Activated T-helper 17 cell treated with anti-CD3 and anti-CD28 coated beads, Interleukin-2, amount 50 U/mL, for 72 hours (primary cell): ENCODE results near the gene NACA. TPM values are rescaled to one million over a fixed set of nuclear protein-coding genes. Genes with fewer than 3 reads are reported as not detected.
"Not testable (repeated sequence)": the region's sequence is repeated elsewhere in the genome, so short reads cannot be mapped to it uniquely, and the experiment has no call there.

Experiments used
- ATAC-seq: fragments of 150-1000 bp; cut with Tn5 transposase; replicated peaks from 2 replicates; pipeline ENCODE4 v1.10.0; 2021; ENCODE audit warnings: mild to moderate bottlenecking, moderate library complexity
- H3K27ac Mint-ChIP-seq: one replicate; pipeline ENCODE4 v1.8.0; 2022; ENCODE audit warnings: mixed read lengths
- H3K27me3 Mint-ChIP-seq: one replicate; pipeline ENCODE4 v1.8.0; 2022; ENCODE audit warnings: mixed read lengths
- H3K36me3 Mint-ChIP-seq: one replicate; pipeline ENCODE4 v1.8.0; 2022; ENCODE audit warnings: low read depth, mild to moderate bottlenecking, mixed read lengths
- H3K4me1 Mint-ChIP-seq: one replicate; pipeline ENCODE4 v1.8.0; 2022; ENCODE audit warnings: mixed read lengths
- H3K4me3 Mint-ChIP-seq: one replicate; pipeline ENCODE4 v1.8.0; 2022; ENCODE audit warnings: mild to moderate bottlenecking, mixed read lengths
- H3K9me3 Mint-ChIP-seq: one replicate; pipeline ENCODE4 v1.8.0; 2022; ENCODE audit warnings: mixed read lengths
- total RNA-seq, 2 donors: library from RNA; stranded (reverse); gene quantifications; one replicate each; pipeline ENCODE4 v1.2.3, GENCODE V29; 2022

The NACA gene
- total RNA-seq, 2 donors from 2014 or later: 869 to 1,019 TPM

- H3K9me3 Mint-ChIP-seq: no peaks in the 10 kb centered on the region
- H3K27ac Mint-ChIP-seq: peak within 1 kb of the TSS; percentile 90
- H3K27me3 Mint-ChIP-seq: no peaks in the 10 kb centered on the region
- H3K36me3 Mint-ChIP-seq: peaks cover 54% of the 10 kb centered on the region
- H3K4me3 Mint-ChIP-seq: peak within 1 kb of the TSS; percentile 95
- peak; percentile 93 for ATAC-seq
- peaks cover 18% of the 10 kb centered on the region for H3K4me1 Mint-ChIP-seq
Observed at GRCh38 chr12:56751712-56752598, 26.9 kb upstream of the NACA start, which contains the start of gene PRIM1. PRIM1 (minus strand) TSS chr12:56752323; CDS start chr12:56752298, 25 bp downstream.

DNA sequence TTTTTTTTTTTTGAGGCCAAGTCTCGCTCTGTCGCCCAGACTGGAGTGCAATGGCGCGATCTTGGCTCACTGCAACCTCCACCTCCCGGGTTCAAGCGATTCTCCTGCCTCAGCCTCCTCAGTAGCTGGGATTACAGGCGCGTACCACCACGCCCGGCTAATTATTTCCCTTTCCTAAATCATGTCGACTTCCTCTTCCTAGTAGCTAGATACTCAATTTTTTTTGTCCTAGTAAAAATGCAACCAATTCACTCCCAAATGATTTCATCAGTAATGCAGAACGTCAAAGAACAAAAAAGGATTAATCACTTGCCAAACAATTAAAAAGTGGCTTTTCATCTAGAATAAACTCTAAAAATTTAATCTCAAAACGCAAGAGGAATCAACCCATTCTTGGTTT is 25.5 kb upstream of the NACA start:
- peak overlapping the region; percentile 95 for H3K4me3 Mint-ChIP-seq
- H3K27ac Mint-ChIP-seq: peak overlapping the region; percentile 90
- not testable (repeated sequence) for H3K9me3 Mint-ChIP-seq, H3K27me3 Mint-ChIP-seq, ATAC-seq
- H3K36me3 Mint-ChIP-seq: peaks cover 68% of the 10 kb centered on the region
- H3K4me1 Mint-ChIP-seq: peaks cover 22% of the 10 kb centered on the region

GRCh38 chr12:56749853-56750252 is 24.8 kb upstream of the NACA start:
- Mint-ChIP-seq H3K27ac (peak overlapping the region; percentile 58), H3K4me1 (peaks cover 22% of the 10 kb centered on the region), H3K27me3 (no peaks in the 10 kb centered on the region), H3K36me3 (peaks cover 75% of the 10 kb centered on the region), H3K9me3 (no peaks in the 10 kb centered on the region), H3K4me3 (peak overlapping the region; percentile 95)
- ATAC-seq: no peak

DNA sequence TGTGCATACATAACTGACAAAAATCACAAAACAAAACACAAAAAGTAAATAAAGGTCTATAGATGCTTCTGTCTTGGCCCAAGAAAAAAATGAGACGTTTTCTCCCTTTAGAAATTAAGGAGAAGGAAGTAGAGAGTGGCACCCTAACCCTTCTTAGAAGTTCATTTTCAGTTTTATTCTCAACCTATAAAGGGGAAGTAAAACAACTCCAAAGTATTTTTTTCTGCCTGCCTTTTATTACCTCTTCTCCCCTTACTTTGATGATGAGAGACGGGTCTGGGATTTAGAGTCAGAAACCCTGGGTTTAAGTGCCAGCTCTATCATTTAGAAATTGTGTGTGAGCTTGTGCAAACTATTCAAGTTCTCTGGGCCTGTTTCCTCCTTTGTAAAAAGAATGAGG is 24.3 kb upstream of the NACA start:
- H3K27ac Mint-ChIP-seq: peak overlapping the region; percentile 58
- ATAC-seq: no peak
- H3K36me3 Mint-ChIP-seq: peaks cover 80% of the 10 kb centered on the region
- H3K4me3 Mint-ChIP-seq: peak overlapping the region; percentile 95
- H3K27me3 Mint-ChIP-seq: no peaks in the 10 kb centered on the region
- H3K4me1 Mint-ChIP-seq: peaks cover 22% of the 10 kb centered on the region
- H3K9me3 Mint-ChIP-seq: no peaks in the 10 kb centered on the region

DNA sequence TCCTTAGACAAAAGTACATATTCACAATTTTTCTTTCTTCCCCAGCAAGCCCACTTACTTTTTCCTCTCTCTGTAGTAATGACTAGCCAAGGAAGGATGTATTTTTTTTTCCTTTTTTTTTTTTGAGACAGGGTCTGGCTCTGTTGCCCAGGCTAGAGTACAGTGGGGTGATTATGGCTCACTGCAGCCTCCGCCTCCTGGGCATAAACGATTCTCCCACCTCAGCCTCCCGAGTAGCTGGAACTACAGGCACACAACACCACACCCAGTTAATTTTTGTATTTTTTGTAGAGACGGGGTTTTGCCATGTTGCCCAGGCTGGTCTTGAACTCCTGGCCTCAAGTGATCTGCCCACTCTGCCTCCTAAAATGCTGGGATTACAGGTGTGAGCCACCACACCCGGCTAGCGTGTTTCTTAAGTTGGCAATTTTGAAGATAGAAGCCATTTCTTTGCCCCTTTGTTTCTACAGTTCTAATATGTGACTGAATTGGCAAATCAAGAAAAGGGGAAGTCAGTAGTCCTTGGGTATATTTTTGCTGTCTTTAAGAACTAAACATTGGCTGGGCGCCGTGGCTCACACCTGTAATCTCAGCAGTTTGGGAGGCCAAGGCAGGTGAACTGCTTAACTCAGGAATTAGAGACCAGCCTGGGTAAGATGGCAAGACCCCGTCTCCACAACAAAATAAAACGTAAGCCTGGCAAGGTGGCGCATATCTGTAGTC is 3.2 kb upstream of the NACA start:
- Mint-ChIP-seq H3K36me3 (peaks cover 81% of the 10 kb centered on the region), H3K27ac (no peak overlapping the region), H3K27me3 (no peaks in the 10 kb centered on the region), H3K4me3 (no peak overlapping the region), H3K9me3 (no peaks in the 10 kb centered on the region), H3K4me1 (peaks cover 8% of the 10 kb centered on the region)
- ATAC-seq: no peak

GRCh38 chr12:56726196-56726675 is 1.1 kb upstream of the NACA start:
- Mint-ChIP-seq H3K27ac (peak overlapping the region; percentile 98), H3K4me3 (peak overlapping the region; percentile 97), H3K4me1 (peaks cover 22% of the 10 kb centered on the region), H3K36me3 (peaks cover 81% of the 10 kb centered on the region)
- ATAC-seq, H3K9me3 Mint-ChIP-seq, H3K27me3 Mint-ChIP-seq: not testable (repeated sequence)

DNA sequence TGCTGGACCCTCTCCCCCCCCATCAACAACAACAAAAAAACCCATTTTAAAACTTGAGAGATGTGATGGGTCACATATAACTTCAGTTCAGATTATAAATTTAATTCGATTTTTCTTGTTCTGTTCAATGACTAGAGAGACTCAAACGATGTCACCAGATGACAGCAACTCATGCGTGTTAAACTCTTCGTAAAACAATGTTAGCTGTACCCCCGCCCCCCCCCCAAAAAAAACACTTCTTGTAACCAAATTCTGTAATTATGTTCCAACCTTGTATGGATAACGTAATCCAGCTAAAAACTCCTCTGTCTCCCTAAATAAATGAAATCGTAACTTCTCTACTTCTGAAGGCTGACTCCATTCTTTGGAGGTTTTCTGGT is 614 bp upstream of the NACA start:
- Mint-ChIP-seq H3K4me3 (peak overlapping the region; percentile 97), H3K9me3 (no peaks in the 10 kb centered on the region), H3K27me3 (no peaks in the 10 kb centered on the region), H3K27ac (peak overlapping the region; percentile 98), H3K36me3 (peaks cover 81% of the 10 kb centered on the region), H3K4me1 (peaks cover 27% of the 10 kb centered on the region)
- no peak for ATAC-seq

DNA sequence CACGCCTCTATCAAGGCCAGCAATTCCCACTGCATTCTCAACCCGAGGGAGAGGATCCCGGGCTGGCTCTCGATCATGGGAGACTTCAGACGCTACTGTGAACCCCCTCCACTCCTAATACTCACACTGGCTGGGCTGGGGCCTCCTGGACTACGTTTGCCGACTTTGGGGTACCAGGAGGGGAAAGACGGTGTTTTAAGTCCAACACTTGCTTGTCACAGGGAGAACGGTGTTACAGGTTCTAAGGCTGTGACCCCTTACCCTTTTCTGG is 463 bp downstream of the NACA start:
- peaks cover 38% of the 10 kb centered on the region for H3K4me1 Mint-ChIP-seq
- H3K9me3 Mint-ChIP-seq: no peaks in the 10 kb centered on the region
- no peak for ATAC-seq

GRCh38 chr12:56723889-56724700 is 1.0 kb downstream of the NACA start:
- Mint-ChIP-seq H3K4me3 (peak overlapping the region; percentile 97), H3K4me1 (peaks cover 43% of the 10 kb centered on the region), H3K27ac (peak overlapping the region; percentile 98), H3K27me3 (no peaks in the 10 kb centered on the region), H3K9me3 (no peaks in the 10 kb centered on the region), H3K36me3 (peaks cover 84% of the 10 kb centered on the region)
- ATAC-seq: no peak

More for the DNA sequence above, 463 bp downstream of the NACA start:
- peak overlapping the region; percentile 98 for H3K27ac Mint-ChIP-seq
- no peaks in the 10 kb centered on the region for H3K27me3 Mint-ChIP-seq
- H3K4me3 Mint-ChIP-seq: peak overlapping the region; percentile 97
- peaks cover 84% of the 10 kb centered on the region for H3K36me3 Mint-ChIP-seq

DNA sequence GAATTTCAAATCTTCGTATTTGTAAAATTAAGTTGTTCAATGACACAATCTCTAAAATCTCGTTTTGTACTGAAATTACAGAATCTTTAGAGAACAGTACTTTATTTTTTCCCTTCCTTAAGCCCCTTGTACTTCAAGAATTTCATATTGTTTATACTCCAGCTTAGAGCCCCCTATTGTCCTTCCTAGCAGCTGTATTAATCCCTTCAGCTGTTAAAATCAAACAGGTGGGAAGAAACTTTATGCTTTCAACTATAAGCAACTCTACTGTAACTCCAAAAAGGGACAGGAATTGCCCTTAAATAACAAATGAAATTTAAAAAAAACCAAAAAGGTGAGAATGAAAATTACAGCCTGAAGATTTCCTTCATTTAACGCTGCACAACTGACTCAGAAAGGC is 1.7 kb downstream of the NACA start:
- no peak for ATAC-seq
- Mint-ChIP-seq H3K4me1 (peaks cover 49% of the 10 kb centered on the region), H3K36me3 (peaks cover 83% of the 10 kb centered on the region), H3K27me3 (no peaks in the 10 kb centered on the region), H3K27ac (peak overlapping the region; percentile 98), H3K9me3 (no peaks in the 10 kb centered on the region), H3K4me3 (peak overlapping the region; percentile 97)

DNA sequence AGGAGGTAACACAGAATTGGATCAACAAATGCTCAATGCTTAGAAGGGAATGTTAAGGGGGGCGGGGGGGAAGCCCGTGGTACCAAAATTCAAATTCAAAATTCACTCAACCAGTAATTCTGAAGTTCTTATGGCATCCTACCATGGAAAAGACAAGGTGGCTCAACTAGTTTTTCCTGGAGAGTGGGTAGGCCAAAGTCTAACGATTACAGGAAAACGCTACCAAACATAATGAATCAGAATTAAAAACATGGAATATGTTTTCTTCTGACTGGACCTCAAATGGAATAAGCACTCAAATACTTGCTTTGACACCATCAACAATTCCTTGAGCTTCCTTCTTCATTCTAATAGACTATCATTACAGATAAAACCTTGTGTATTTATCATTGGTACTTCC is 2.3 kb downstream of the NACA start:
- Mint-ChIP-seq H3K4me3 (peak overlapping the region; percentile 97), H3K9me3 (no peaks in the 10 kb centered on the region), H3K27me3 (no peaks in the 10 kb centered on the region), H3K27ac (peak overlapping the region; percentile 98), H3K36me3 (peaks cover 78% of the 10 kb centered on the region), H3K4me1 (peaks cover 49% of the 10 kb centered on the region)
- no peak for ATAC-seq

GRCh38 chr12:56721721-56722120 is 3.4 kb downstream of the NACA start:
- Mint-ChIP-seq H3K27me3 (no peaks in the 10 kb centered on the region), H3K27ac (peak overlapping the region; percentile 98), H3K4me3 (peak overlapping the region; percentile 97), H3K36me3 (peaks cover 79% of the 10 kb centered on the region), H3K4me1 (peaks cover 53% of the 10 kb centered on the region), H3K9me3 (no peaks in the 10 kb centered on the region)
- ATAC-seq: no peak

DNA sequence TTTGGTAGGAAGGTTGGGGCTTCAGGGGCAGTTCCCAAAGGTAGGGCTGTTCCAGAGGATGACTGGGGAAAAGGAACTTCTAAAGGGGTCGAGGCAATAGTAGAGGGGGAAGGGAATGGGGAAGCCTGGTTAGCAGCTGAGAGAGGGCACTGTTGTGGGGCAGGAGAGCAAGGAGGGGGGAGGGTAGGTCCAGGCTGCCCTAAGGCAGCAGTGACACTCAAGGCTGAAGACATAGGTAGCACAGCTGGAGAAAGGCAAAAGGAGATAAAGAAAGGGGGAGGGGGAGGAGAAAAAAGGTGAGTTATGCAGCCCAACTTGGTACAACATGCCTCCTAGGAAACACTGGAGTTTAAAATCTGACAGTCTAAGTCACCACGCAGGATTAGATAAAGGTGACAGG is 3.9 kb downstream of the NACA start:
- peak overlapping the region; percentile 98 for H3K27ac Mint-ChIP-seq
- H3K4me1 Mint-ChIP-seq: peaks cover 58% of the 10 kb centered on the region
- no peaks in the 10 kb centered on the region for H3K27me3 Mint-ChIP-seq
- no peaks in the 10 kb centered on the region for H3K9me3 Mint-ChIP-seq
- ATAC-seq: no peak
- H3K36me3 Mint-ChIP-seq: peaks cover 84% of the 10 kb centered on the region
- peak overlapping the region; percentile 97 for H3K4me3 Mint-ChIP-seq

DNA sequence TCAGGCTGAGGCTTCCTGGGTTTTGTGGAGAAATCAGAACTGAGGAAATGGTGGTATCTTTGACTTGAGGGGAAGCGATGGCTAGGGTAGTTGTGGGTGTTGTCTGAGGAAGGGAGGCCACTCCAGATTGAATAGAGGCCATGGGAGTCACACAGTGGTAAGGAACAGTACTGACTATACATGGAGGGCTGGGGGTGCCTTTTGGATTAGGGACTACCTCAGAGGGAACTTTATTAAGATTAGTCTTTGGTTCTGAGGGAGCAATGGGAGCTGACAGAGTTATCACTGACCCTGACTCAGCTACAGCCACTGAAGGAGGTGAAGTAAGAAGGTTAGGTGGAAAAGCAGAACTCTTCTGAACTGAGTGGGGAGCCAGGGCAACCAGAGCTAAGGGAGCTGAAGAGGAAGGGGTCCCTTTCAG is 4.4 kb downstream of the NACA start:
- H3K4me3 Mint-ChIP-seq: peak overlapping the region; percentile 97
- H3K27ac Mint-ChIP-seq: peak overlapping the region; percentile 98
- H3K9me3 Mint-ChIP-seq: no peaks in the 10 kb centered on the region
- peaks cover 88% of the 10 kb centered on the region for H3K36me3 Mint-ChIP-seq
- ATAC-seq: no peak
- no peaks in the 10 kb centered on the region for H3K27me3 Mint-ChIP-seq
- H3K4me1 Mint-ChIP-seq: peaks cover 59% of the 10 kb centered on the region
